K562 (cell line): ENCODE data around the gene OCIAD2. TPM values are rescaled to one million over a fixed set of nuclear protein-coding genes. Genes with fewer than 3 reads are reported as not detected.
A peak's percentile ranks its signal among the peaks of the same experiment; 100 is the strongest.

Source experiments
- ADNP ChIP-seq: fragments of 200-800 bp; sonication (Bioruptor generic); IDR thresholded peaks from 2 replicates; pipeline ENCODE4 v1.6.1; 2016; ENCODE audit warnings: missing genetic modification characterization, missing compliant biosample characterization
- ARID1B ChIP-seq: fragments of 450-650 bp; IDR thresholded peaks from 2 replicates; pipeline ENCODE4 v1.6.1; 2016; ENCODE audit warnings: antibody characterized with exemption, mild to moderate bottlenecking, inconsistent platforms
- CBFA2T2 ChIP-seq: fragments of 450-650 bp; conservative IDR thresholded peaks from 2 replicates; pipeline ENCODE4 v1.6.1; 2017; ENCODE audit warnings: mild to moderate bottlenecking
- CEBPG ChIP-seq, 3 experiments: fragments of 200-800 bp in 1 of 3; sonication (Bioruptor generic) in 1 of 3; sonication (generic) in 1 of 3; formaldehyde crosslinking in 1 of 3; IDR thresholded peaks in 2 of 3; conservative IDR thresholded peaks in 1 of 3; 2 replicates each; pipeline versions ENCODE4 v1.6.1 to v1.8.0; 2016 to 2022; ENCODE audit warnings: missing compliant biosample characterization in 2 of 3, missing genetic modification characterization in 2 of 3, mild to moderate bottlenecking in 1 of 3, missing genetic modification reagents in 1 of 3
- FOSL1 ChIP-seq: fragments of 200-800 bp; sonication (Bioruptor generic); conservative IDR thresholded peaks from 2 replicates; pipeline ENCODE4 v1.6.1; 2016; ENCODE audit warnings: missing genetic modification characterization, missing compliant biosample characterization
- GTF2F1 ChIP-seq: IDR thresholded peaks from 2 replicates; pipeline ENCODE4 v1.6.1; 2011; ENCODE audit warnings: low read depth, low read length, improper control_type of control experiment
- HDAC2 ChIP-seq: fragments of 450-650 bp; IDR thresholded peaks from 2 replicates; pipeline ENCODE4 v1.6.1; 2016; ENCODE audit warnings: mild to moderate bottlenecking
- HES1 ChIP-seq: fragments of 450-650 bp; IDR thresholded peaks from 2 replicates; pipeline ENCODE4 v1.6.1; 2016; ENCODE audit warnings: low read depth, mild to moderate bottlenecking, moderate library complexity
- NBN ChIP-seq: fragments of 450-650 bp; IDR thresholded peaks from 2 replicates; pipeline ENCODE4 v1.6.1; 2016; ENCODE audit warnings: low read depth, mild to moderate bottlenecking
- POLR3G ChIP-seq: IDR thresholded peaks from 2 replicates; pipeline ENCODE4 v1.6.1; 2011; ENCODE audit not compliant: insufficient read length, insufficient replicate concordance; ENCODE audit errors: extremely low read depth
- PRMT5 ChIP-seq: sonication (generic); formaldehyde crosslinking; IDR thresholded peaks from 2 replicates; pipeline ENCODE4 v1.5.0; 2020; ENCODE audit warnings: missing genetic modification reagents
- RBM17 ChIP-seq: fragments of 200-400 bp; formaldehyde crosslinking; IDR thresholded peaks from 2 replicates; pipeline ENCODE4 v1.6.1; 2017; ENCODE audit warnings: low read depth, mild to moderate bottlenecking, low read length, borderline replicate concordance
- REST ChIP-seq, 2 experiments: fragments of 450-650 bp; formaldehyde crosslinking in 1 of 2; IDR thresholded peaks; 2 replicates each; pipeline versions ENCODE4 v1.4.0 to v1.6.1; 2014 to 2020; ENCODE audit warnings: mild to moderate bottlenecking in 2 of 2, borderline replicate concordance in 1 of 2, low read depth in 1 of 2
- SRSF7 ChIP-seq: fragments of 200-400 bp; formaldehyde crosslinking; optimal IDR thresholded peaks from 2 replicates; pipeline ENCODE3; 2017; ENCODE audit warnings: mild to moderate bottlenecking, low read depth, low read length
- TGIF2 ChIP-seq: sonication (generic); formaldehyde crosslinking; IDR thresholded peaks from 2 replicates; pipeline ENCODE4 v1.8.1; 2022; ENCODE audit warnings: mild to moderate bottlenecking, missing genetic modification reagents, moderate library complexity
- TRIM24 ChIP-seq, 2 experiments: fragments of 450-650 bp; IDR thresholded peaks; 2 replicates each; pipeline ENCODE4 v1.6.1; 2016
- ZNF133 ChIP-seq: fragments of 250-450 bp; sonication (Bioruptor Pico); IDR thresholded peaks from 2 replicates; pipeline ENCODE4 v1.4.0; 2020; ENCODE audit warnings: mild to moderate bottlenecking
- ZNF512 ChIP-seq: IDR thresholded peaks from 2 replicates; pipeline ENCODE4 v1.6.1; 2016; ENCODE audit warnings: missing genetic modification characterization, missing compliant biosample characterization
- polyA plus RNA-seq, 8 experiments: library from polyadenylated mRNA; depleted of rRNA in 4 of 8; stranded (reverse) in 5 of 8; unstranded in 3 of 8; fragments of >200 nt; fragmentation: Nextera tagmentation in 2 of 8; fragmentation: Illumina TruSeq in 1 of 8; extraction: Ambion mirVana in 2 of 8; extraction: Trizol in 1 of 8; gene quantifications; 2 replicates each; pipeline versions ENCODE4 v1.2.1 to v1.2.3, GENCODE V29; 2011 to 2014; ENCODE audit warnings: inconsistent platforms in 1 of 8, missing spikeins in 1 of 8
- total RNA-seq, 7 experiments: library from RNA; depleted of rRNA in 6 of 7; stranded (reverse); fragments of >200 nt in 6 of 7; fragmentation: Illumina TruSeq in 2 of 7; extraction: Trizol in 2 of 7; gene quantifications; 2 replicates each; pipeline versions ENCODE4 v1.2.1 to v1.2.3, GENCODE V29; 2011 to 2021; ENCODE audit warnings: low replicate concordance in 1 of 7

Gene OCIAD2
- total and polyA plus RNA-seq, 9 of the 15 experiments (the other 6 are each of a cell fraction or from before 2014, with no cell fraction given): 0.11 to 0.98 TPM; not detected in 7

GRCh38 chr4:48853604-48854394 is 52.8 kb downstream of the OCIAD2 start (continued):
- TF ChIP-seq NBN: peak; percentile 50; the same call in 1 of the 2 replicates
- TF ChIP-seq PRMT5: no peak
- TF ChIP-seq RBM17: no peak
- TF ChIP-seq HES1: no peak
- peak; percentile 96 for TF ChIP-seq ARID1B
- TF ChIP-seq REST (IDR thresholded peaks at IDR 0.05; ENCODE audit: borderline replicate concordance): peak; percentile 29; the same call in 1 of the 2 replicates
- no peak for TF ChIP-seq REST (CRISPR knock-in tag; IDR thresholded peaks at IDR 0.05; ENCODE audit: low read depth)
- peak; percentile 71; the same call in 1 of the 2 replicates for TF ChIP-seq ADNP (tag)
- 0 out of 2 replicates have a peak, but pooled peaks have one; percentile 39 for TF ChIP-seq HDAC2
- peak in 1 of 2 experiments; percentile 36; a peak in 1 of 4 replicates for TF ChIP-seq TRIM24 (IDR thresholded peaks at IDR 0.05)
- peak; percentile 75 for TF ChIP-seq CBFA2T2
- no peak for TF ChIP-seq ZNF512 (tag)
- no peak for TF ChIP-seq CEBPG (CRISPR knock-in tag; IDR thresholded peaks at IDR 0.05)
- TF ChIP-seq CEBPG (tag; conservative IDR thresholded peaks at IDR 0.05 in 1 of 2, IDR thresholded peaks at IDR 0.05 in 1 of 2): no peak
- no peak for TF ChIP-seq POLR3G
- TF ChIP-seq FOSL1 (tag): peak; percentile 79
- no peak for TF ChIP-seq TGIF2
- TF ChIP-seq GTF2F1: no peak
- TF ChIP-seq SRSF7: no peak
- TF ChIP-seq ZNF133 (CRISPR knock-in tag): no peak
